HG02840 (cell line): Measurements from ENCODE around the gene ACAP3.

Source experiments
- ATAC-seq: cut with Tn5 transposase; IDR thresholded peaks from one replicate; pipeline ENCODE4 v1.9.1; 2021; ENCODE audit warnings: mild to moderate bottlenecking, moderate library complexity, moderate number of reproducible peaks; ENCODE audit not compliant: unreplicated experiment, low FRiP score

Gene ACAP3

DNA sequence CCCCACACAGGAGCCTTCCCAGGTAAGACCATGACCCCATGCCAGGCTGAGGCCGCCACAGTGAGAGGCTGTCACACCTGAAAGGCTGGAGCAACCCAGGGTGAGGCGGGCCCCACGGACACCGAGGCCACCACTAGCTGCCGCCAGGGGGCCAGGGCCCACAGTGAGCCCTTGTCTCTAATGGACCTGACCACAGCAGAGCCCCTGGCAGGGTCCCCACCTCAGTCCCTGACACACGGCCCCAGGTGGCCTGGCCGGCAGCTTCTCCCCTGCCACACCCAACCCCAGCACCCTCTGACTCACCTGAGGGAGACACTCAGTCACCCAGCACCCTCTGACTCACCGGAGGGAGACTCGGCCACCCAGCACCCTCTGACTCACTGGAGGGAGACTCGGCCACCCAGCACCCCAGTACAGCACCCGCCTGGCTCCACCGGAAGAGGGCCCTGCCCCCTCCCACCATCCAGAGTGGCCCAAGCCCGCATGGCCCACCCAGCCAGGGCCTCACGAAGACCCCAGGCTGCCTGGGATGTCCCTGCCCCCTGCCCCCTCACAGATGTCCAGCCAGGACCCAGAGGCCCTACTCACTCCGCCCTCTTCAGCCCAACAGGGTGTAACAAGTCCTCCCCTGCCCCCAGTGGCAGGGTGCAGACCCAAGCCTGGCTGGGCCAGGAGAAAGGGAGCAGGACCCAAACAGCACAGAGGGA is 37.1 kb upstream of the ACAP3 start:
- ATAC-seq, result no peak

- ATAC-seq, result no peak
These were observed 36.2 kb upstream of the ACAP3 start for GRCh38 chr1:1343811-1344421.

GRCh38 chr1:1342584-1343115 is 34.9 kb upstream of the ACAP3 start:
- ATAC-seq, result no peak

- ATAC-seq, result no peak
These were observed 34.4 kb upstream of the ACAP3 start for GRCh38 chr1:1342061-1342562.

- ATAC-seq, result no peak
These were observed 33.9 kb upstream of the ACAP3 start for GRCh38 chr1:1341549-1342021.

- ATAC-seq, result no peak
These were observed 33.2 kb upstream of the ACAP3 start for GRCh38 chr1:1340791-1341548.

- no peak for ATAC-seq
These were observed 32.5 kb upstream of the ACAP3 start for GRCh38 chr1:1340185-1340584.

DNA sequence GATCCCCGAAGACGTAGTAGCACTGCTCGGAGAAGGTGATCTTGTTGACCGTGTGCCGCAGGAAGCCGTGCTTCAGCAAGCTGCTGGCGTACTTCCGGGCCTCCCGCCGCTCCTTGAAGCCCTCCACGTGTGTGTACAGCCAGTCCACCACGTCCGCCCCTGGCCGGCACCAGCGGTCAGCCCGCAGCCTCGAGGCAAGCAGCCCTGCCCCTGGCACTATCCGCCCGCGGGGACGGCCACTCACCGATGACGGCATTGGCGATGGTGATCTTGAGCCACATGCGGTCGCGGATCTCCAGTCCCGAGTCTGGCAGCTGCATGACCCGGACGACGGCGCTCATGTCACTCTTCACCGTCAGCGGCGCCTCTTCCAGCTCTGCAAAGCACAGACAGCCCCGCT is 30.5 kb upstream of the ACAP3 start:
- no peak for ATAC-seq

DNA sequence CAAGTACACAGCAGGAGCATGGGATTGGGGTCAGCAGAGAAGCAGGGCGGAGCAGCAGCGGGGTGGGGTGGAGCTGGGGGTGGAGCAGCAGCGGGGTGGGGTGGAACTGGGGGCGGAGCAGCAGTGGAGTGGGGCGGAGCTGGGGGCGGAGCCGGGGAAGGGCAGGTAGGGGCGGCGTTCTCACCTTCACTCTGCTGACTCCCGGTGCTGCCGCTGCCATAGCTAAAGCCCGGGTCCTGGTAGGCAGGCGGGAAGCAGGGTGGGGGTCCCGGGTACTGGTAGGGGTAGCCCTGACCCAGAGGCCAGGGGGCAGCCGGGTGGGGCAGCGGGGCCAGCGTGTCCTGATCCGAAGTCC is 30.0 kb upstream of the ACAP3 start:
- ATAC-seq, result no peak

DNA sequence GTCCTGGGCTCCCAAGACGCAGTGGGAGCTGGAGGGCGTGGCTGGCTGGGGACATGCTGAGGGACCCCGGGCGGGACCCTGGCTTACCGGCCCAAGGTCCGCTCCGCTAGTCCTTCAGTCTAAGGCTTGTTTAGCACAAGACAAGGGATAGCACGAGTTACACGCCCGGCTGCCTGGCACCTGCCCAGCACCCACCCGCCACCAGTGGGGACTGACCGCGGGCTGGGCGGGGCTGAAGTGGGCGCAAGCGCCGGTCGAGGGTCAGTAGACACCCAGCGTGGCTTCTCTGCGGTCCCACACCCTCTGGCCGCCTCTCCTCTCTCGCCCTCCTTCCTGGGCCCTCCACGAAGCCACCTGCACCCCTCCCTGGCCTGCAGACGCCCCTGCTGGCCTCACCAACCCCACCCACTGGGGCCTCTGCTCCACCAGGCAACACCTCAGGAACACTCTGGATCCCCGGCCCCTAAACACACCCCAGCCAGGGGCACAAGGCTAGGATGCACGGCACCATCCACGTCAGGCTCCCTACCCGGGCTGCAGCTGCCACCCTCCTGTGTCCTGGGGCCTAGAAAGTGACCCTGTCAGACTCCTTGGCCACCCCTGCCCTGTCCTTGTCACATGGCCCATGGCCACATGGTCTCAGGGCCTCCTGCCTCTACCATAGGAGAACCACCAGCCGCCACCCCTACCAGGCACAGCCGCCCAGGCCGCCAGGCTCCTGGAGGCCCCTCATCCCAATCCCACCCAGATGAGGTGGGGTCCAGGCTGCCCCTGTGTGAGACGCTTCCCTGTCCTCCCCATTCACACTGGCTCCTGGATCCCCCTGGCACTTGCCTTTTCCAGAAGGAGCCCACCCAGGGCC is 29.4 kb upstream of the ACAP3 start:
- ATAC-seq, result no peak

GRCh38 chr1:1336446-1336845 is 28.7 kb upstream of the ACAP3 start:
- no peak for ATAC-seq

- ATAC-seq, result no peak
These were observed 28.1 kb upstream of the ACAP3 start for GRCh38 chr1:1335792-1336248.

DNA sequence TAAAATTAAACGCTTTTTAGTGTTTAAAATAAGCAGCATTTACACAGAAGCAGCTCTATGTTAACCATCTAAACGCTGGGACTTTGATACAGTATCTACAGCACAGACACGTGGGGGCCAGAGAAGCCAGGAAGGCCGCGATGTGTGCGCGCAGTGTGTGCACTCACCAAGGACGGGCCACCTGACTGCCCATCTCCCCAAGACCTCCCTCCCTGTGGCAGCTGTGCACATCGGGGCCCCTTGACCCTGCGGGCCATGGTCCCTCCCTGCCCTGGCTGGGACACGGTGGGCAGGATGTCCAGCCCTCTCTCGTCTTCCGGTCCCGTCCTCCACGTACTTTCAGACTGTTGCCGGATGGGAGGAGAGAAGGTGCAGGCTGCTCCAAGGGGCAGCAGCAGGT is 27.6 kb upstream of the ACAP3 start:
- no peak for ATAC-seq

GRCh38 chr1:1334835-1335234 is 27.1 kb upstream of the ACAP3 start:
- no peak for ATAC-seq

DNA sequence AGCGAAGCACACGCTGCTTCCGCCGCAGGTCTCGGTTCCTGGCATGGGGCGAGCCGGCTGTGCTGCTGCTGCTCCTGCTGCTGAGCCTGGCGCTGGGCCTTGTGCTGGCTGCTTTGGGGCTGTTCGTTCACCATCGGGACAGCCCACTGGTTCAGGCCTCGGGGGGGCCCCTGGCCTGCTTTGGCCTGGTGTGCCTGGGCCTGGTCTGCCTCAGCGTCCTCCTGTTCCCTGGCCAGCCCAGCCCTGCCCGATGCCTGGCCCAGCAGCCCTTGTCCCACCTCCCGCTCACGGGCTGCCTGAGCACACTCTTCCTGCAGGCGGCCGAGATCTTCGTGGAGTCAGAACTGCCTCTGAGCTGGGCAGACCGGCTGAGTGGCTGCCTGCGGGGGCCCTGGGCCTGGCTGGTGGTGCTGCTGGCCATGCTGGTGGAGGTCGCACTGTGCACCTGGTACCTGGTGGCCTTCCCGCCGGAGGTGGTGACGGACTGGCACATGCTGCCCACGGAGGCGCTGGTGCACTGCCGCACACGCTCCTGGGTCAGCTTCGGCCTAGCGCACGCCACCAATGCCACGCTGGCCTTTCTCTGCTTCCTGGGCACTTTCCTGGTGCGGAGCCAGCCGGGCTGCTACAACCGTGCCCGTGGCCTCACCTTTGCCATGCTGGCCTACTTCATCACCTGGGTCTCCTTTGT is 26.0 kb upstream of the ACAP3 start:
- ATAC-seq, result no peak

- ATAC-seq, result no peak
These were observed 25.2 kb upstream of the ACAP3 start for GRCh38 chr1:1332774-1333480.

GRCh38 chr1:1332031-1332755 is 24.5 kb upstream of the ACAP3 start:
- no peak for ATAC-seq
